ENCODE measurements around the gene RASAL2. TPM values are rescaled to one million over a fixed set of nuclear protein-coding genes. Genes with fewer than 3 reads are reported as not detected.
"Not testable (repeated sequence)": the region's sequence is repeated elsewhere in the genome, so short reads cannot be mapped to it uniquely, and the experiment has no call there.

RASAL2 gene
- total RNA-seq, 5 donors from 2014 or later (not counting 1 experiment from before 2014, with no cell fraction given) = 0.05 to 0.19 (median 0.11) TPM; not detected in 1

DNA sequence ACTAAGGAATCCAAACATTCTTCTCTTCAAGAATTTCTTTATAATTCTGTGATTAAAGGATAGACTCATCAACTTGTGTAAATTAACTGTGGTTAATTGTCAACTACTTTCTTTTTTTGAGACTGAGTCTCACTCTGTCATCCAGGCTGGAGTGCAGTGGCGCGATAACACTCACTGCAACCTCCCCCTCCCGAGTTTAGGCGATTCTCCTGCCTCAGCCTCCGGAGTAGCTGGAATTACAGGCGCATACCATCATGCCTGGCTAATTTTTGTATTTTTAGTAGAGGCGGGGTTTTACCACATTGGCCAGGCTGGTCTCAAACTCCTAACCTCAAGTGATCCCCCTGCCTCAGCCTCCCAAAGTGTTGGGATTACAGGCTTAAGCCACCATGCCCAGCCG is 296.4 kb downstream of the RASAL2 start:
- ATAC-seq (replicated peaks in 1 of 4); H3K27ac Mint-ChIP-seq; H3K9me3 Mint-ChIP-seq; H3K4me3 ChIP-seq (ENCODE audit: control insufficient read depth in 1 of 2, extremely low read depth in 1 of 2, low read length in 1 of 2); H3K27ac ChIP-seq (ENCODE audit: low read length); H3K27me3 ChIP-seq (replicated peaks in 1 of 2; ENCODE audit: control insufficient read depth in 2 of 2, extremely low read depth in 1 of 2, insufficient read depth in 2 of 2, low read length in 1 of 2); H3K4me1 ChIP-seq (ENCODE audit: control insufficient read depth in 1 of 2, extremely low read depth in 1 of 2, insufficient read depth in 2 of 2, low read length in 2 of 2); H3K36me3 ChIP-seq (ENCODE audit: control insufficient read depth in 2 of 2, extremely low read depth in 1 of 2, insufficient read depth in 1 of 2, low read length in 1 of 2); H3K36me3 Mint-ChIP-seq; H3K4me1 Mint-ChIP-seq; H3K4me3 Mint-ChIP-seq; H3K9me3 ChIP-seq; POLR2A ChIA-PET; DNase-seq; CTCF ChIA-PET: not testable (repeated sequence)
- WGBS (ENCODE audit: insufficient coverage) = no CpG with 5 or more reads among the region's 8 CpGs
- peaks cover 0 to 15% of the 10 kb centered on the region in 2 donors for H3K27me3 Mint-ChIP-seq

DNA sequence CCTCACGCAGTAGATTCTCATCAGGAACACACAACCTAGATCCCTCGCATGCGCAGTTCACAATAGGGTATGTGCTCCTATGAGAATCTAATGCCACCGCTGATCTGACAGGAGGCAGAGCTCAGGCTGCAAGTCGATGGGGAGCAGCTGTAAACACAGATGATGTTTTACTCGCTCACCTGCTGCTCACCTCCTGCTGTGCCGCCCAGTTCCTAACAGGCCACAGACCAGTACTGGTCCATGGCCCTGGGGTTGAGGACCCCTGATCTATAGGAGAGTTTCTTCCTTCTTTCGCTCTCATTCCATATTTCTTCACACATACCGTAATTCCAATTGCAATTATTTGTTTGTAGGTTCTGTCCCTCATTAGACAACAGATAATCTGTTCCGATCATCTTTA is 299.5 kb downstream of the RASAL2 start:
- ATAC-seq (replicated peaks in 1 of 4) (no peak), DNase-seq (no peak)
- ChIA-PET CTCF (no interaction called here), POLR2A (no interaction called here)
- Histone ChIP-seq H3K9me3 (no peaks in the 10 kb centered on the region), H3K36me3 (ENCODE audit: control insufficient read depth in 2 of 2, extremely low read depth in 1 of 2, insufficient read depth in 1 of 2, low read length in 1 of 2) (no peaks in the 10 kb centered on the region), H3K27me3 (replicated peaks in 1 of 2; ENCODE audit: control insufficient read depth in 2 of 2, extremely low read depth in 1 of 2, insufficient read depth in 2 of 2, low read length in 1 of 2) (no peaks in the 10 kb centered on the region), H3K27ac (ENCODE audit: low read length) (no peak overlapping the region), H3K4me1 (ENCODE audit: control insufficient read depth in 1 of 2, extremely low read depth in 1 of 2, insufficient read depth in 2 of 2, low read length in 2 of 2) (no peaks in the 10 kb centered on the region), H3K4me3 (ENCODE audit: control insufficient read depth in 1 of 2, extremely low read depth in 1 of 2, low read length in 1 of 2) (no peak overlapping the region)
- no peaks in the 10 kb centered on the region for H3K9me3 Mint-ChIP-seq
- H3K4me3 Mint-ChIP-seq = no peak overlapping the region
- H3K36me3 Mint-ChIP-seq = no peaks in the 10 kb centered on the region
- peaks cover 0 to 15% of the 10 kb centered on the region in 2 donors for H3K27me3 Mint-ChIP-seq
- no peak overlapping the region for H3K27ac Mint-ChIP-seq
- H3K4me1 Mint-ChIP-seq = no peaks in the 10 kb centered on the region
- 81% methylated on average over 4 of the region's 10 CpGs for WGBS (ENCODE audit: insufficient coverage)

- no peaks in the 10 kb centered on the region for H3K36me3 Mint-ChIP-seq
- no peaks in the 10 kb centered on the region for H3K9me3 ChIP-seq
- no peaks in the 10 kb centered on the region for H3K4me1 ChIP-seq (ENCODE audit: control insufficient read depth in 1 of 2, extremely low read depth in 1 of 2, insufficient read depth in 2 of 2, low read length in 2 of 2)
- ChIA-PET POLR2A (no interaction called here), CTCF (no interaction called here)
- H3K36me3 ChIP-seq (ENCODE audit: control insufficient read depth in 2 of 2, extremely low read depth in 1 of 2, insufficient read depth in 1 of 2, low read length in 1 of 2) = no peaks in the 10 kb centered on the region
- no peak overlapping the region for H3K27ac ChIP-seq (ENCODE audit: low read length)
- no peak overlapping the region for H3K4me3 Mint-ChIP-seq
- no peaks in the 10 kb centered on the region for H3K4me1 Mint-ChIP-seq
- no peaks in the 10 kb centered on the region for H3K27me3 ChIP-seq (replicated peaks in 1 of 2; ENCODE audit: control insufficient read depth in 2 of 2, extremely low read depth in 1 of 2, insufficient read depth in 2 of 2, low read length in 1 of 2)
- no peak overlapping the region for H3K27ac Mint-ChIP-seq
- ATAC-seq (replicated peaks in 1 of 4) (no peak), DNase-seq (no peak)
- peaks cover 0 to 10% of the 10 kb centered on the region in 2 donors for H3K27me3 Mint-ChIP-seq
- no peaks in the 10 kb centered on the region for H3K9me3 Mint-ChIP-seq
- no peak overlapping the region for H3K4me3 ChIP-seq (ENCODE audit: control insufficient read depth in 1 of 2, extremely low read depth in 1 of 2, low read length in 1 of 2)
These were observed 302.9 kb downstream of the RASAL2 start for GRCh38 chr1:178396789-178397188.

GRCh38 chr1:178397678-178398077 is 303.8 kb downstream of the RASAL2 start:
- no peaks in the 10 kb centered on the region for H3K9me3 ChIP-seq
- no peak overlapping the region for H3K27ac ChIP-seq (ENCODE audit: low read length)
- ATAC-seq (replicated peaks in 1 of 4) (no peak), DNase-seq (no peak)
- no peaks in the 10 kb centered on the region for H3K27me3 ChIP-seq (replicated peaks in 1 of 2; ENCODE audit: control insufficient read depth in 2 of 2, extremely low read depth in 1 of 2, insufficient read depth in 2 of 2, low read length in 1 of 2)
- no peak overlapping the region for H3K4me3 Mint-ChIP-seq
- H3K36me3 ChIP-seq (ENCODE audit: control insufficient read depth in 2 of 2, extremely low read depth in 1 of 2, insufficient read depth in 1 of 2, low read length in 1 of 2) = no peaks in the 10 kb centered on the region
- H3K36me3 Mint-ChIP-seq = no peaks in the 10 kb centered on the region
- H3K4me1 Mint-ChIP-seq = no peaks in the 10 kb centered on the region
- CTCF ChIA-PET = no interaction called here
- peaks cover 0 to 4% of the 10 kb centered on the region in 2 donors for H3K27me3 Mint-ChIP-seq
- no peak overlapping the region for H3K4me3 ChIP-seq (ENCODE audit: control insufficient read depth in 1 of 2, extremely low read depth in 1 of 2, low read length in 1 of 2)
- POLR2A ChIA-PET = no interaction called here
- no CpG with 5 or more reads among the region's 2 CpGs for WGBS (ENCODE audit: insufficient coverage)
- H3K9me3 Mint-ChIP-seq = no peaks in the 10 kb centered on the region
- H3K4me1 ChIP-seq (ENCODE audit: control insufficient read depth in 1 of 2, extremely low read depth in 1 of 2, insufficient read depth in 2 of 2, low read length in 2 of 2) = no peaks in the 10 kb centered on the region
- no peak overlapping the region for H3K27ac Mint-ChIP-seq

DNA sequence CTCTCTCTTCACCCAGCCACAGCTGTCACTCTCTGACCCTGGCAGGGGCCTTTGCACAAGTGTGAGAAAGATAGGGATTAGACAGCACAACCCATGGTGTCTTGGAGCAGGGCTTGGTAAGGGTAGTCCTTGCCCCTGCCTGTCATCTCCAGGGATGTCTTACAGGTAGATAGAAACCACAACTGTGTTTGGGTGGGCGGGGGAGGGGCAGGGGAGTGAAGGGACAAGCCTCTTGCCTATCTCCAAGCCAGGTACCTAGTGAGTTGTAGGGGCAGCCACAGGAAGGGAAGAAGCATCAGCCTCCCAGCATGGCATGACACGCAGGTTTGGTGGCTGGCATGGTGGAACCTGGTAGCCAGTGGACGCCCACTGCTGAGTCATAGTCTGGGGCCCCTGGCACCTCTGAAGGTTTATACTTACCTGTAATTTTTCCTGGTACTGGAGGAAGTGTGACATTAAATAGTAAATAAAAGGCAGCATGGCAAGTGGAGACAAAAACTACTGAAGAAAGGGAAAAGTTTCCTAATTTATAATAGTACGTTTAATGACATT is 305.3 kb downstream of the RASAL2 start:
- H3K9me3 Mint-ChIP-seq = no peaks in the 10 kb centered on the region
- Histone ChIP-seq H3K4me3 (ENCODE audit: control insufficient read depth in 1 of 2, extremely low read depth in 1 of 2, low read length in 1 of 2) (no peak overlapping the region), H3K27ac (ENCODE audit: low read length) (no peak overlapping the region), H3K36me3 (ENCODE audit: control insufficient read depth in 2 of 2, extremely low read depth in 1 of 2, insufficient read depth in 1 of 2, low read length in 1 of 2) (no peaks in the 10 kb centered on the region), H3K4me1 (ENCODE audit: control insufficient read depth in 1 of 2, extremely low read depth in 1 of 2, insufficient read depth in 2 of 2, low read length in 2 of 2) (no peaks in the 10 kb centered on the region), H3K27me3 (replicated peaks in 1 of 2; ENCODE audit: control insufficient read depth in 2 of 2, extremely low read depth in 1 of 2, insufficient read depth in 2 of 2, low read length in 1 of 2) (no peaks in the 10 kb centered on the region), H3K9me3 (no peaks in the 10 kb centered on the region)
- ChIA-PET CTCF (no interaction called here), POLR2A (no interaction called here)
- H3K4me3 Mint-ChIP-seq = no peak overlapping the region
- 69% methylated on average over 3 of the region's 4 CpGs for WGBS (ENCODE audit: insufficient coverage)
- H3K27ac Mint-ChIP-seq = no peak overlapping the region
- no peaks in the 10 kb centered on the region for H3K36me3 Mint-ChIP-seq
- DNase-seq (no peak), ATAC-seq (replicated peaks in 1 of 4) (no peak)
- no peaks in the 10 kb centered on the region for H3K4me1 Mint-ChIP-seq
- H3K27me3 Mint-ChIP-seq = peaks cover 0 to 5% of the 10 kb centered on the region in 2 donors

GRCh38 chr1:178405137-178405536 is 311.2 kb downstream of the RASAL2 start:
- no peak overlapping the region for H3K4me3 Mint-ChIP-seq
- no peaks in the 10 kb centered on the region for H3K4me1 Mint-ChIP-seq
- DNase-seq (no peak), ATAC-seq (replicated peaks in 1 of 4) (no peak)
- no peak overlapping the region for H3K27ac ChIP-seq (ENCODE audit: low read length)
- ChIA-PET CTCF (no interaction called here), POLR2A (no interaction called here)
- H3K4me3 ChIP-seq (ENCODE audit: control insufficient read depth in 1 of 2, extremely low read depth in 1 of 2, low read length in 1 of 2) = no peak overlapping the region
- H3K9me3 Mint-ChIP-seq = peaks cover 4 to 5% (median 5%) of the 10 kb centered on the region in 3 donors
- H3K27me3 Mint-ChIP-seq = peaks cover 7 to 15% of the 10 kb centered on the region in 2 donors
- H3K27me3 ChIP-seq (replicated peaks in 1 of 2; ENCODE audit: control insufficient read depth in 2 of 2, extremely low read depth in 1 of 2, insufficient read depth in 2 of 2, low read length in 1 of 2) = no peaks in the 10 kb centered on the region
- H3K9me3 ChIP-seq = no peaks in the 10 kb centered on the region
- H3K4me1 ChIP-seq (ENCODE audit: control insufficient read depth in 1 of 2, extremely low read depth in 1 of 2, insufficient read depth in 2 of 2, low read length in 2 of 2) = no peaks in the 10 kb centered on the region
- H3K27ac Mint-ChIP-seq = no peak overlapping the region
- no peaks in the 10 kb centered on the region for H3K36me3 Mint-ChIP-seq
- H3K36me3 ChIP-seq (ENCODE audit: control insufficient read depth in 2 of 2, extremely low read depth in 1 of 2, insufficient read depth in 1 of 2, low read length in 1 of 2) = no peaks in the 10 kb centered on the region
- WGBS (ENCODE audit: insufficient coverage) = no CpG with 5 or more reads among the region's 1 CpG

DNA sequence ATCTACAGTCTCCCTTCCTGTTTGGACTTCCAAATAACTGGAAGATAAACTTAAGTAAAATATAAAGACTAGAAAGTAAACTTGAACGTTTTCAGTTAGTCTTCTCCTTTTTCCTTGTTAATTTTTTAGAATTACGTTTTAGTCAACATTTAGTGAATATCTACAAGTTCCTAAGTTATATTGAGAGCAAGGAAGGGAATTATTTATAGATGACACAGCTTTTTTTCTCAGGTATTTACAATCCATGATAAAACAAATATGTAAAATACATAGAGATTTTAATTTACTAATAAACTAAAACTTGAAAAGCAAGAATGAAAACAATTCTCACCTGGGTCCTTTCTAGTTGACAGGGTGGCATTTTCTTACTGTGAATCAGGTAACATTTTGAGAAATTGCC is 313.3 kb downstream of the RASAL2 start:
- H3K4me1 ChIP-seq (ENCODE audit: control insufficient read depth in 1 of 2, extremely low read depth in 1 of 2, insufficient read depth in 2 of 2, low read length in 2 of 2) = no peaks in the 10 kb centered on the region
- ChIA-PET POLR2A (no interaction called here), CTCF (no interaction called here)
- ATAC-seq (replicated peaks in 1 of 4) (no peak), DNase-seq (no peak)
- WGBS (ENCODE audit: insufficient coverage) = no CpG with 5 or more reads among the region's 2 CpGs
- no peaks in the 10 kb centered on the region for H3K27me3 ChIP-seq (replicated peaks in 1 of 2; ENCODE audit: control insufficient read depth in 2 of 2, extremely low read depth in 1 of 2, insufficient read depth in 2 of 2, low read length in 1 of 2)
- H3K27ac ChIP-seq (ENCODE audit: low read length) = no peak overlapping the region
- peaks cover 0 to 2% (median 0%) of the 10 kb centered on the region in 3 donors for H3K4me1 Mint-ChIP-seq
- H3K27ac Mint-ChIP-seq = no peak overlapping the region
- H3K4me3 Mint-ChIP-seq = no peak overlapping the region
- peaks cover 5 to 9% (median 6%) of the 10 kb centered on the region in 3 donors for H3K9me3 Mint-ChIP-seq
- H3K4me3 ChIP-seq (ENCODE audit: control insufficient read depth in 1 of 2, extremely low read depth in 1 of 2, low read length in 1 of 2) = no peak overlapping the region
- no peaks in the 10 kb centered on the region for H3K36me3 ChIP-seq (ENCODE audit: control insufficient read depth in 2 of 2, extremely low read depth in 1 of 2, insufficient read depth in 1 of 2, low read length in 1 of 2)
- no peaks in the 10 kb centered on the region for H3K9me3 ChIP-seq
- no peaks in the 10 kb centered on the region for H3K36me3 Mint-ChIP-seq
- H3K27me3 Mint-ChIP-seq = peaks cover 9 to 20% of the 10 kb centered on the region in 2 donors

Measured in T-cell (primary cell).